Upper lobe of left lung (tissue), 6 donors: ENCODE data around the gene EIF3F. TPM values are rescaled to one million over a fixed set of nuclear protein-coding genes. Genes with fewer than 3 reads are reported as not detected.

ENCODE experiments used
- ATAC-seq, 2 donors: fragments of 200-7000 bp; cut with Tn5 transposase; one replicate each; pipeline ENCODE4 v1.9.1; 2022; ENCODE audit warnings: mild to moderate bottlenecking in 2 of 2, moderate library complexity in 2 of 2; ENCODE audit not compliant: low FRiP score in 2 of 2
- DNase-seq, 2 donors: peaks; one replicate each; pipeline ENCODE4 v3.0.0-alpha.2; 2019 to 2020
- H3K27ac ChIP-seq, 4 donors: fragments of 200-600 bp; sonication (generic); one replicate each; pipeline ENCODE4 v1.5.1; 2016 to 2019
- H3K27me3 ChIP-seq, 4 donors: fragments of 200-600 bp; sonication (generic); one replicate each; pipeline ENCODE4 v1.5.1; 2017 to 2019
- H3K36me3 ChIP-seq, 4 donors: fragments of 200-600 bp; sonication (generic); one replicate each; pipeline ENCODE4 v1.5.1; 2016 to 2019
- H3K4me1 ChIP-seq, 4 donors: fragments of 200-600 bp; sonication (generic); one replicate each; pipeline ENCODE4 v1.5.1; 2018 to 2019
- H3K4me3 ChIP-seq, 4 donors: fragments of 200-600 bp; sonication (generic); one replicate each; pipeline ENCODE4 v1.5.1; 2017 to 2019; ENCODE audit warnings: mild to moderate bottlenecking in 2 of 4, moderate library complexity in 1 of 4
- H3K9me3 ChIP-seq, 4 donors: fragments of 200-600 bp; sonication (generic); one replicate each; pipeline ENCODE4 v1.5.1; 2018 to 2019
- CTCF ChIP-seq, 6 experiments: fragments of 450-650 bp in 4 of 6; fragments of 200-600 bp in 2 of 6; sonication (generic) in 2 of 6; IDR thresholded peaks; one replicate each; pipeline ENCODE4 v1.5.1; 2016 to 2019; ENCODE audit warnings: antibody characterized with exemption in 6 of 6
- EP300 ChIP-seq, 4 donors: sonication (generic); formaldehyde crosslinking; IDR thresholded peaks; one replicate each; pipeline ENCODE4 v1.5.1; 2017; ENCODE audit warnings: antibody characterized with exemption in 4 of 4, control low read depth in 2 of 4
- POLR2A ChIP-seq, 4 donors: fragments of 450-650 bp; IDR thresholded peaks; one replicate each; pipeline ENCODE4 v1.5.1; 2016 to 2017; ENCODE audit warnings: antibody characterized with exemption in 4 of 4, mild to moderate bottlenecking in 2 of 4
- POLR2AphosphoS5 ChIP-seq, 2 donors: sonication (generic); formaldehyde crosslinking; IDR thresholded peaks; one replicate each; pipeline ENCODE4 v1.5.1; 2017; ENCODE audit warnings: antibody characterized with exemption in 2 of 2
- WGBS, 2 donors: methylation state at CpG; one replicate each; pipeline ENCODE4 v1.1.5; 2017 to 2018; 5-methylcytosine and 5-hydroxymethylcytosine counted together
- total RNA-seq, 6 donors: library from RNA; depleted of rRNA in 4 of 6; stranded (reverse); fragments of >200 nt in 4 of 6; gene quantifications; one replicate each; pipeline versions ENCODE4 v1.1.0 to v1.2.1, GENCODE V29; 2016 to 2021
- donor health status: DM: no; HTN: no; CAD: no; lungs with moderate emphysema.
- donor health status: DM: no; HTN: yes; CAD: no; lungs with severe emphysema.

The EIF3F gene
- total RNA-seq, 6 donors from 2014 or later = 135 to 321 (median 235) TPM

- no peaks in the 10 kb centered on the region for H3K9me3 ChIP-seq
- TF ChIP-seq EP300 (IDR thresholded peaks at IDR 0.05) = no peak
- no peak for TF ChIP-seq POLR2AphosphoS5 (IDR thresholded peaks at IDR 0.05)
- no peak for TF ChIP-seq POLR2A (IDR thresholded peaks at IDR 0.05)
- no peak for TF ChIP-seq CTCF (IDR thresholded peaks at IDR 0.05)
- ATAC-seq = no peak
- no peak for DNase-seq
- H3K4me1 ChIP-seq = no peaks in the 10 kb centered on the region
- no peak overlapping the region for H3K4me3 ChIP-seq
- 65 to 67% methylated on average over 1 of the region's 1 CpG for WGBS, 2 donors
- H3K27me3 ChIP-seq = no peaks in the 10 kb centered on the region
- H3K36me3 ChIP-seq = no peaks in the 10 kb centered on the region
- H3K27ac ChIP-seq = no peak overlapping the region
These were observed 20.0 kb upstream of the EIF3F start for GRCh38 chr11:7967097-7967496.

- H3K4me1 ChIP-seq = no peaks in the 10 kb centered on the region
- H3K36me3 ChIP-seq = no peaks in the 10 kb centered on the region
- DNase-seq = no peak
- TF ChIP-seq POLR2A (IDR thresholded peaks at IDR 0.05) (no peak), EP300 (IDR thresholded peaks at IDR 0.05) (no peak), CTCF (IDR thresholded peaks at IDR 0.05) (no peak), POLR2AphosphoS5 (IDR thresholded peaks at IDR 0.05) (no peak)
- H3K27me3 ChIP-seq = no peaks in the 10 kb centered on the region
- no peak overlapping the region for H3K4me3 ChIP-seq
- no peak overlapping the region for H3K27ac ChIP-seq
- no peak for ATAC-seq
- no peaks in the 10 kb centered on the region for H3K9me3 ChIP-seq
These were observed 19.3 kb upstream of the EIF3F start for GRCh38 chr11:7967826-7968225.

- TF ChIP-seq EP300 (IDR thresholded peaks at IDR 0.05) (no peak), POLR2A (IDR thresholded peaks at IDR 0.05) (no peak)
- no peak overlapping the region for H3K4me3 ChIP-seq
- H3K27me3 ChIP-seq = no peaks in the 10 kb centered on the region
- ATAC-seq (no peak), DNase-seq (no peak)
- WGBS, 2 donors = 63 to 64% methylated on average over 2 of the region's 2 CpGs
- H3K9me3 ChIP-seq = no peaks in the 10 kb centered on the region
- H3K4me1 ChIP-seq = no peaks in the 10 kb centered on the region
- H3K27ac ChIP-seq = no peak overlapping the region
- H3K36me3 ChIP-seq = no peaks in the 10 kb centered on the region
These were observed 18.5 kb upstream of the EIF3F start for GRCh38 chr11:7968686-7969085.

GRCh38 chr11:7969756-7970646 is 17.1 kb upstream of the EIF3F start:
- WGBS, 2 donors = 68 to 71% methylated on average over 3 of the region's 3 CpGs
- Histone ChIP-seq H3K4me3 (no peak overlapping the region), H3K9me3 (no peaks in the 10 kb centered on the region), H3K27me3 (no peaks in the 10 kb centered on the region), H3K4me1 (no peaks in the 10 kb centered on the region), H3K27ac (no peak overlapping the region), H3K36me3 (no peaks in the 10 kb centered on the region)
- TF ChIP-seq POLR2A (IDR thresholded peaks at IDR 0.05) (no peak), POLR2AphosphoS5 (IDR thresholded peaks at IDR 0.05) (no peak), CTCF (IDR thresholded peaks at IDR 0.05) (no peak), EP300 (IDR thresholded peaks at IDR 0.05) (no peak)
- ATAC-seq (no peak), DNase-seq (no peak)

- H3K9me3 ChIP-seq = no peaks in the 10 kb centered on the region
- peaks cover 0 to 2% (median 0%) of the 10 kb centered on the region in 4 donors for H3K4me1 ChIP-seq
- no peak overlapping the region for H3K4me3 ChIP-seq
- TF ChIP-seq CTCF (IDR thresholded peaks at IDR 0.05) (no peak), EP300 (IDR thresholded peaks at IDR 0.05) (no peak), POLR2AphosphoS5 (IDR thresholded peaks at IDR 0.05) (no peak), POLR2A (IDR thresholded peaks at IDR 0.05) (no peak)
- H3K27me3 ChIP-seq = no peaks in the 10 kb centered on the region
- no peaks in the 10 kb centered on the region for H3K36me3 ChIP-seq
- DNase-seq = no peak
- H3K27ac ChIP-seq = no peak overlapping the region
- no peak for ATAC-seq
These were observed 15.3 kb upstream of the EIF3F start for GRCh38 chr11:7971846-7972245.
